A549 (cell line): ENCODE results near the gene ABHD6. TPM values are rescaled to one million over a fixed set of nuclear protein-coding genes. Genes with fewer than 3 reads are reported as not detected.

Experiments used
- ATAC-seq, 2 experiments: fragments of 200-7000 bp in 1 of 2; fragments of >200 bp in 1 of 2; cut with Nextera tagmentation in 1 of 2; cut with Tn5 transposase in 1 of 2; 3 replicates each; pipeline versions ENCODE4 v1.8.0 to v1.9.1; 2018 to 2020; ENCODE audit warnings: mild to moderate bottlenecking in 1 of 2, moderate library complexity in 1 of 2
- CTCF ChIA-PET: fragments of 300-600 bp; sonication (Branson Sonifier 250); formaldehyde crosslinking; extraction: SDS; loops from one replicate; lab custom pipeline; 2021; ENCODE audit warnings: antibody characterized with exemption, inconsistent platforms; lab: Yijun Ruan, JAX
- POLR2A ChIA-PET: fragments of 350-600 bp; formaldehyde crosslinking; extraction: SDS; loops from one replicate; lab custom pipeline; 2021; ENCODE audit warnings: antibody characterized with exemption, inconsistent platforms; lab: Yijun Ruan, JAX
- DNase-seq, 2 experiments: peaks; one replicate each; pipeline versions ENCODE4 v3.0.0 to v3.0.0-alpha.2; 2011 to 2016; ENCODE audit warnings: low read depth in 1 of 2, low spot score in 1 of 2
- FAIRE-seq: peaks from 2 replicates; lab custom pipeline; 2011; peaks lifted over from hg19 to GRCh38; lab: Jason Lieb, UNC
- H3K27ac ChIP-seq, 2 experiments: fragments of >200 bp; sonication (Bioruptor Twin); formaldehyde crosslinking; 3 replicates each; pipeline ENCODE4 v1.5.1; 2016 to 2017
- H3K4me1 ChIP-seq: fragments of >200 bp; sonication (Bioruptor Twin); formaldehyde crosslinking; 3 replicates; pipeline ENCODE4 v1.6.1; 2016
- H3K4me2 ChIP-seq: fragments of >200 bp; sonication (Bioruptor Twin); formaldehyde crosslinking; 3 replicates; pipeline ENCODE4 v1.6.1; 2016
- H3K4me3 ChIP-seq: fragments of >200 bp; sonication (Bioruptor Twin); formaldehyde crosslinking; 3 replicates; pipeline ENCODE4 v1.5.1; 2016
- H3K9me3 ChIP-seq: fragments of >200 bp; sonication (Bioruptor Twin); formaldehyde crosslinking; 3 replicates; pipeline ENCODE4 v1.6.1; 2016
- CBX8 ChIP-seq: fragments of 200-600 bp; sonication (generic); IDR thresholded peaks from 2 replicates; pipeline ENCODE4 v1.6.1; 2016
- CTCF ChIP-seq: fragments of >200 bp; sonication (Bioruptor Twin); formaldehyde crosslinking; IDR thresholded peaks from 3 replicates; pipeline ENCODE4 v1.5.1; 2016
- E2F6 ChIP-seq: IDR thresholded peaks from 2 replicates; pipeline ENCODE4 v1.6.1; 2012; ENCODE audit warnings: low read depth, borderline replicate concordance
- EP300 ChIP-seq, 2 experiments: fragments of >200 bp; sonication (Bioruptor Twin); formaldehyde crosslinking; IDR thresholded peaks; 2 replicates in 1 of 2; 3 replicates in 1 of 2; pipeline ENCODE4 v1.6.1; 2016 to 2017
- HMGXB4 ChIP-seq: fragments of 250-450 bp; sonication (Bioruptor Pico); IDR thresholded peaks from 2 replicates; pipeline ENCODE4 v1.5.0; 2021; ENCODE audit warnings: mild to moderate bottlenecking, moderate library complexity, borderline replicate concordance
- HOXA7 ChIP-seq: fragments of 250-450 bp; sonication (Bioruptor Pico); IDR thresholded peaks from 2 replicates; pipeline ENCODE4 v1.5.0; 2020; ENCODE audit warnings: mild to moderate bottlenecking, moderate library complexity
- KDM1A ChIP-seq: fragments of 200-600 bp; sonication (generic); IDR thresholded peaks from 2 replicates; pipeline ENCODE4 v1.6.1; 2016; ENCODE audit warnings: low read depth, mild to moderate bottlenecking
- MAX ChIP-seq: IDR thresholded peaks from 2 replicates; pipeline ENCODE4 v1.6.1; 2012
- NPAS2 ChIP-seq: fragments of 250-450 bp; sonication (Bioruptor Pico); IDR thresholded peaks from 2 replicates; pipeline ENCODE4 v1.8.0; 2022; ENCODE audit warnings: mild to moderate bottlenecking, moderate library complexity, borderline replicate concordance
- PBX3 ChIP-seq: IDR thresholded peaks from 2 replicates; pipeline ENCODE4 v1.6.1; 2012
- PHF8 ChIP-seq: fragments of 200-600 bp; sonication (generic); IDR thresholded peaks from 2 replicates; pipeline ENCODE4 v1.6.1; 2016; ENCODE audit warnings: low read depth, mild to moderate bottlenecking, antibody characterized with exemption, moderate library complexity, borderline replicate concordance
- POLR2A ChIP-seq: IDR thresholded peaks from 2 replicates; pipeline ENCODE4 v1.6.1; 2012; ENCODE audit warnings: mild to moderate bottlenecking, low read length
- RAD21 ChIP-seq, 2 experiments: fragments of >200 bp in 1 of 2; sonication (Bioruptor Twin) in 1 of 2; formaldehyde crosslinking in 1 of 2; IDR thresholded peaks in 1 of 2; conservative IDR thresholded peaks in 1 of 2; 2 replicates in 1 of 2; 3 replicates in 1 of 2; pipeline ENCODE4 v1.6.1; 2012 to 2018; ENCODE audit warnings: inconsistent platforms in 1 of 2
- RFX5 ChIP-seq: fragments of 450-650 bp; IDR thresholded peaks from 2 replicates; pipeline ENCODE4 v1.7.1; 2014; ENCODE audit warnings: antibody characterized with exemption, mild to moderate bottlenecking, moderate library complexity
- RNF2 ChIP-seq: fragments of 200-600 bp; sonication (generic); IDR thresholded peaks from 2 replicates; pipeline ENCODE4 v1.6.1; 2016; ENCODE audit warnings: low read depth, mild to moderate bottlenecking, antibody characterized with exemption, moderate library complexity, borderline replicate concordance
- SMC3 ChIP-seq: fragments of >200 bp; sonication (Bioruptor Twin); formaldehyde crosslinking; IDR thresholded peaks from 3 replicates; pipeline ENCODE4 v1.6.1; 2018; ENCODE audit warnings: inconsistent platforms
- SREBF2 ChIP-seq: fragments of 450-650 bp; IDR thresholded peaks from 2 replicates; pipeline ENCODE4 v1.6.1; 2014; ENCODE audit warnings: mild to moderate bottlenecking, moderate library complexity
- WGBS: methylation state at CpG from one replicate; pipeline ENCODE4 v1.1.6; 2017; ENCODE audit errors: missing lambda C conversion rate; 5-methylcytosine and 5-hydroxymethylcytosine counted together
- polyA plus RNA-seq, 4 experiments: library from polyadenylated mRNA; depleted of rRNA in 3 of 4; stranded (reverse); fragments of >200 nt; fragmentation: RNase III in 1 of 4; extraction: RNeasy Plus Mini Kit Qiagen cat#74134 plus additional on column Dnase treatment in 1 of 4; gene quantifications; 2 replicates in 3 of 4; 3 replicates in 1 of 4; pipeline ENCODE4 v1.2.3, GENCODE V29; 2011 to 2017

The ABHD6 gene
- polyA plus RNA-seq, 2 of the 4 experiments (the other 2 are of a cell fraction) = 6.6 to 10.1 TPM

- TF ChIP-seq PHF8 (peak; percentile 35; the same call in 1 of the 2 replicates), HMGXB4 (CRISPR knock-in tag) (peak; percentile 35; the same call in 1 of the 2 replicates), MAX (peak; percentile 82), SMC3 (peak; percentile 40), RNF2 (no peak)
- TF ChIP-seq, all 56 proteins: peak for 10
Observed at GRCh38 chr3:58305882-58306711, 68.5 kb downstream of the ABHD6 start, which contains the start of the genes HTD2 and RPP14 (continued).

GRCh38 chr3:58307639-58308215, 70.1 kb downstream of the ABHD6 start:
- 21% methylated on average over 10 of the region's 10 CpGs for WGBS

More at GRCh38 chr3:58307639-58308215, 70.1 kb downstream of the ABHD6 start:
- FAIRE-seq = no peak
- CTCF ChIA-PET = interaction anchor here (0.6 to 4.8 kb wide), 26 partner anchors 10 to 1714 kb away, joined by 3 to 35 read pairs (median 4); partner anchors contain the start of genes ABHD6 and PXK
- peak; percentile 59 for TF ChIP-seq CTCF
- TF ChIP-seq RFX5 = no peak
- TF ChIP-seq HOXA7 = no peak
- no peak for TF ChIP-seq EP300 (IDR thresholded peaks at IDR 0.05)
- TF ChIP-seq POLR2A = no peak
- peak; percentile 32 to 40; a peak in 4 of 5 replicates for TF ChIP-seq RAD21 (conservative IDR thresholded peaks at IDR 0.05 in 1 of 2, IDR thresholded peaks at IDR 0.05 in 1 of 2)
- no peak for TF ChIP-seq KDM1A
- no peak for TF ChIP-seq SREBF2
- TF ChIP-seq E2F6 = no peak
- TF ChIP-seq CBX8 = no peak
- no peak for TF ChIP-seq PBX3
- no peak for TF ChIP-seq NPAS2 (CRISPR knock-in tag)
- TF ChIP-seq, all 56 proteins: peak for 2
- Histone ChIP-seq H3K4me3 (peak overlapping the region; percentile 96), H3K4me2 (peak overlapping the region; percentile 91), H3K27ac (peak overlapping the region in 1 of 2 experiments; percentile 97; a peak in 4 of 6 replicates), H3K4me1 (peaks cover 16% of the 10 kb centered on the region), H3K9me3 (no peaks in the 10 kb centered on the region)
- POLR2A ChIA-PET = no interaction called here
- DNase-seq (peak in 1 of 2 experiments; percentile 63), ATAC-seq (peak; percentile 28 to 44; a peak in 3 of 6 replicates)
